Heart left ventricle (tissue), 16 donors: ENCODE measurements around the gene SLC24A4. TPM values are rescaled to one million over a fixed set of nuclear protein-coding genes. Genes with fewer than 3 reads are reported as not detected.

Experiments used
- ATAC-seq, 4 donors: fragments of 200-7000 bp; cut with Tn5 transposase; one replicate each; pipeline ENCODE4 v1.9.1; 2020 to 2022; ENCODE audit warnings: moderate library complexity in 4 of 4, mild to moderate bottlenecking in 3 of 4, moderate number of reproducible peaks in 1 of 4
- DNase-seq, 5 donors: peaks; one replicate each; pipeline ENCODE4 v3.0.0-alpha.2; 2020
- H3K27ac ChIP-seq, 12 donors: fragments of 200-600 bp; sonication (generic) in 4 of 12; one replicate each; pipeline versions ENCODE4 v1.5.0 to v1.8.0; 2016 to 2022; ENCODE audit warnings: mild to moderate bottlenecking in 2 of 12
- H3K27me3 ChIP-seq, 9 donors: fragments of 200-600 bp; sonication (generic) in 2 of 9; one replicate each; pipeline versions ENCODE4 v1.5.1 to v1.8.0; 2016 to 2022; ENCODE audit warnings: mild to moderate bottlenecking in 3 of 9
- H3K36me3 ChIP-seq, 9 donors: fragments of 200-600 bp; sonication (generic) in 2 of 9; one replicate each; pipeline versions ENCODE4 v1.5.0 to v1.8.0; 2018 to 2022; ENCODE audit warnings: mild to moderate bottlenecking in 2 of 9
- H3K4me1 ChIP-seq, 12 donors: fragments of 200-600 bp; sonication (generic) in 4 of 12; one replicate each; pipeline versions ENCODE4 v1.5.0 to v1.8.0; 2016 to 2022; ENCODE audit warnings: mild to moderate bottlenecking in 3 of 12
- H3K4me3 ChIP-seq, 12 donors: fragments of 200-600 bp; sonication (generic) in 4 of 12; one replicate each; pipeline versions ENCODE4 v1.5.0 to v1.8.0; 2017 to 2022; ENCODE audit warnings: mild to moderate bottlenecking in 9 of 12, moderate library complexity in 4 of 12
- H3K9me3 ChIP-seq, 12 donors: fragments of 200-600 bp; sonication (generic) in 4 of 12; one replicate each; pipeline versions ENCODE4 v1.5.0 to v1.8.0; 2016 to 2022; ENCODE audit warnings: mild to moderate bottlenecking in 1 of 12
- CTCF ChIP-seq, 12 donors: fragments of 200-600 bp; sonication (generic) in 4 of 12; IDR thresholded peaks; one replicate each; pipeline versions ENCODE4 v1.5.0 to v1.8.0; 2018 to 2022; ENCODE audit warnings: antibody characterized with exemption in 12 of 12, mild to moderate bottlenecking in 5 of 12
- POLR2A ChIP-seq, 2 donors: fragments of 450-650 bp; IDR thresholded peaks; one replicate each; pipeline ENCODE4 v1.6.1; 2017; ENCODE audit warnings: antibody characterized with exemption in 2 of 2, mild to moderate bottlenecking in 2 of 2, moderate library complexity in 2 of 2
- WGBS, 4 donors: extraction: QIAGEN DNeasy Blood & Tissue Kit in 2 of 4; methylation state at CpG; one replicate each; pipeline versions ENCODE4 v1.1.5 to v1.1.7; 2013 to 2018; 5-methylcytosine and 5-hydroxymethylcytosine counted together
- intact Hi-C, 10 donors: fragments of 100-400 bp; cut with DNase I; formaldehyde crosslinking; loops; one replicate each; pipeline versions ENCODE4 v1.11.1 to v1.14.2; 2022
- polyA plus RNA-seq, 2 donors: library from polyadenylated mRNA; stranded (reverse); fragments of 200-250 nt; gene quantifications; one replicate each; pipeline ENCODE4 v1.2.3, GENCODE V29; 2013
- total RNA-seq, 9 donors: library from RNA; depleted of rRNA in 2 of 9; stranded (reverse); fragments of >200 nt in 2 of 9; fragmentation: NEBNext Ultra II Directional in 3 of 9; extraction: Animal tissue kit (Norgen Biotek cat#: 25700) in 3 of 9; gene quantifications; one replicate each; pipeline versions ENCODE4 v1.1.0 to v1.2.4, GENCODE V29; 2016 to 2023
- donor health status: ischemic (EF 13 %, LVEDD 7.1; RV severe dilation, severe dysfunction).
- donor health status: healthy with polysubstance abuse.
- donor health status: DM: no; HTN: yes; CAD: no.
- donor health status: DM: no; HTN: no; CAD: no.
- donor health status: ischemic (EF 25% LVEDD 6.9; RV normal size, moderate dysfunction).
- donor health status: ischemic (EF 25% LVEDD 5.7; RV mildly dilated, moderate dysfunction).
- donor health status: healthy.
- donor health status: DM: yes; HTN: yes; CAD: no.
- donor health status: ischemic (EF 35%, LVEDD 5.7; RV mildly dilated, moderate dysfunction).
- donor health status: nonischemic (EF 11% LVEDD 7.7; RV severe dilation, severe dysfunction).
- donor health status: DM: yes; HTN: yes; CAD: no.
- donor health status: PGD.
- donor health status: ischemic (EF 29% LVEDD 5.4; RV normal size, mild dysfunction).
- donor health status: nonischemic (EF 23%, LVEDD 6.1; RV moderate dilation, normal function).

Gene SLC24A4
- total and polyA plus RNA-seq, 11 donors, result 0.05 to 1.6 (median 0.23) TPM

- WGBS, 4 donors, result 38 to 42% (median 38%) methylated on average over 1 of the region's 1 CpG
- Histone ChIP-seq H3K27ac (no peak overlapping the region), H3K4me3 (no peak overlapping the region), H3K9me3 (peaks cover 0 to 4% (median 0%) of the 10 kb centered on the region in 12 donors), H3K27me3 (no peaks in the 10 kb centered on the region), H3K4me1 (peaks cover 0 to 17% (median 9%) of the 10 kb centered on the region in 12 donors), H3K36me3 (no peaks in the 10 kb centered on the region)
- peak in 1 of 5 donors; percentile 15 for DNase-seq
- intact Hi-C loops, result no loop called here
- ATAC-seq, result peak in 3 of 4 donors; percentile 36 to 44 (median 41)
- TF ChIP-seq CTCF (IDR thresholded peaks at IDR 0.05), result no peak
- TF ChIP-seq POLR2A (IDR thresholded peaks at IDR 0.05), result no peak
These were observed 159.0 kb downstream of the SLC24A4 start for GRCh38 chr14:92481811-92482555.

- WGBS, 4 donors, result 95 to 97% (median 96%) methylated on average over 8 to 9 of the region's 9 CpGs
- Histone ChIP-seq H3K4me1 (peaks cover 0 to 22% (median 12%) of the 10 kb centered on the region in 12 donors), H3K36me3 (no peaks in the 10 kb centered on the region), H3K27me3 (no peaks in the 10 kb centered on the region), H3K9me3 (peaks cover 0 to 4% (median 0%) of the 10 kb centered on the region in 12 donors), H3K4me3 (no peak overlapping the region), H3K27ac (no peak overlapping the region)
- intact Hi-C loops, result no loop called here
- ATAC-seq (no peak), DNase-seq (peak in 1 of 5 donors; percentile 8)
- TF ChIP-seq POLR2A (IDR thresholded peaks at IDR 0.05) (no peak), CTCF (IDR thresholded peaks at IDR 0.05) (no peak)
These were observed 159.8 kb downstream of the SLC24A4 start for GRCh38 chr14:92482621-92483319.

- no peak overlapping the region for H3K27ac ChIP-seq
- peaks cover 0 to 32% (median 19%) of the 10 kb centered on the region in 12 donors for H3K4me1 ChIP-seq
- no peaks in the 10 kb centered on the region for H3K36me3 ChIP-seq
- TF ChIP-seq POLR2A (IDR thresholded peaks at IDR 0.05) (no peak), CTCF (IDR thresholded peaks at IDR 0.05) (no peak)
- ATAC-seq (no peak), DNase-seq (peak in 1 of 5 donors; percentile 13)
- H3K9me3 ChIP-seq, result peaks cover 0 to 4% (median 0%) of the 10 kb centered on the region in 12 donors
- WGBS, 4 donors, result 90 to 96% (median 92%) methylated on average over 7 of the region's 7 CpGs
- H3K27me3 ChIP-seq, result no peaks in the 10 kb centered on the region
- H3K4me3 ChIP-seq, result no peak overlapping the region
- intact Hi-C loops, result no loop called here
These were observed 161.3 kb downstream of the SLC24A4 start for GRCh38 chr14:92484132-92484823.

GRCh38 chr14:92486881-92487280, 163.9 kb downstream of the SLC24A4 start:
- no peaks in the 10 kb centered on the region for H3K9me3 ChIP-seq
- no peaks in the 10 kb centered on the region for H3K36me3 ChIP-seq
- WGBS, 4 donors, result 86 to 88% (median 87%) methylated on average over 4 of the region's 4 CpGs
- ATAC-seq, result no peak
- H3K4me1 ChIP-seq, result peaks cover 0 to 42% (median 25%) of the 10 kb centered on the region in 12 donors
- no peak for TF ChIP-seq CTCF (IDR thresholded peaks at IDR 0.05)
- no peak for TF ChIP-seq POLR2A (IDR thresholded peaks at IDR 0.05)
- peak overlapping the region in 1 of 12 donors; percentile 3 for H3K27ac ChIP-seq
- DNase-seq, result no peak
- no peak overlapping the region for H3K4me3 ChIP-seq
- intact Hi-C loops, result no loop called here
- H3K27me3 ChIP-seq, result no peaks in the 10 kb centered on the region
